Transverse colon (tissue), 4 donors: Measurements from ENCODE around the gene RPL41.

Experiments used
- CTCF ChIP-seq, 5 experiments: fragments of 200-600 bp in 3 of 5; fragments of 450-650 bp in 2 of 5; sonication (generic) in 3 of 5; IDR thresholded peaks; 1 replicate in 2 of 5; 2 replicates in 3 of 5; pipeline ENCODE4 v1.5.1; 2016 to 2017; ENCODE audit warnings: antibody characterized with exemption in 5 of 5, inconsistent platforms in 3 of 5, mild to moderate bottlenecking in 2 of 5, moderate library complexity in 1 of 5
- POLR2A ChIP-seq: fragments of 450-650 bp; IDR thresholded peaks from one replicate; pipeline ENCODE4 v1.6.1; 2016; ENCODE audit warnings: antibody characterized with exemption, mild to moderate bottlenecking, moderate library complexity
- POLR2AphosphoS5 ChIP-seq, 3 donors: sonication (generic); formaldehyde crosslinking; IDR thresholded peaks; one replicate each; pipeline ENCODE4 v1.6.1; 2016; ENCODE audit warnings: antibody characterized with exemption in 3 of 3

DNA sequence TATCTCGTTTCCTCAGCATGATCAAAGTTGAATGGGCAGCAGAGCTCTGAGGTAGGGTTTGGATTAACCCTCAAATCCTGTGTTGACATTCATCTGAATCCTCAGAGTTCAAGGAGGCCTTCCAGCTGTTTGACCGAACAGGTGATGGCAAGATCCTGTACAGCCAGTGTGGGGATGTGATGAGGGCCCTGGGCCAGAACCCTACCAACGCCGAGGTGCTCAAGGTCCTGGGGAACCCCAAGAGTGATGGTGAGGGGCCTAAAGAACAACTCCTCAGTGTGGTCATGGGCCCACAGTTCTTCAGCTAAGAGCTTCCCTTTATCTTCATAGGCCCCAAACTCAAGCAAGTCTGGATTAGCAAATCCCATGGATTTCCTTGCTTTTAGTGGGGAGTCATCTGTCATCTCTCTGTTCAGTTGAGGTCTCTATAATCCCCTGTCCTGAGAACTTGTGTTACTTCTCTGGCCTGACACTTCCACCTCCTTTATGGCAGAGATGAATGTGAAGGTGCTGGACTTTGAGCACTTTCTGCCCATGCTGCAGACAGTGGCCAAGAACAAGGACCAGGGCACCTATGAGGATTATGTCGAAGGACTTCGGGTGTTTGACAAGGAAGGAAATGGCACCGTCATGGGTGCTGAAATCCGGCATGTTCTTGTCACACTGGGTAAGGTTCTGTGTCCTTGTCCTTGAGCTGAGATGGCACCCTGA is 43.2 kb downstream of the RPL41 start:
- no peak for TF ChIP-seq CTCF (IDR thresholded peaks at IDR 0.05)
- no peak for TF ChIP-seq POLR2AphosphoS5 (IDR thresholded peaks at IDR 0.05)
- TF ChIP-seq POLR2A, result no peak
